Prostate gland (tissue), 2 donors: ENCODE measurements around the gene PRTG. TPM values are rescaled to one million over a fixed set of nuclear protein-coding genes. Genes with fewer than 3 reads are reported as not detected.
"Not testable (repeated sequence)": the region's sequence is repeated elsewhere in the genome, so short reads cannot be mapped to it uniquely, and the experiment has no call there.

Source experiments
- DNase-seq: peaks from one replicate; pipeline ENCODE4 v3.0.0-alpha.2; 2019; ENCODE audit warnings: low spot score
- H3K27ac ChIP-seq, 2 donors: fragments of 200-600 bp; sonication (generic); 2 replicates each; pipeline ENCODE4 v1.5.1; 2017 to 2019
- H3K27me3 ChIP-seq: fragments of 200-600 bp; sonication (generic); replicated peaks from 2 replicates; pipeline ENCODE4 v1.5.1; 2019; ENCODE audit not compliant: insufficient read depth
- H3K36me3 ChIP-seq, 2 donors: fragments of 200-600 bp; sonication (generic); 1 replicate in 1 of 2; 2 replicates in 1 of 2; pipeline versions ENCODE4 v1.5.1 to v1.8.1; 2017 to 2019
- H3K4me1 ChIP-seq: fragments of 200-600 bp; sonication (generic); replicated peaks from 2 replicates; pipeline ENCODE4 v1.5.1; 2019
- H3K4me3 ChIP-seq, 2 donors: fragments of 200-600 bp; sonication (generic); 2 replicates each; pipeline ENCODE4 v1.5.1; 2017 to 2019
- H3K9me3 ChIP-seq: fragments of 200-600 bp; sonication (generic); 2 replicates; pipeline ENCODE4 v1.5.1; 2017
- CTCF ChIP-seq, 4 experiments: fragments of 200-600 bp in 2 of 4; fragments of 450-650 bp in 2 of 4; sonication (generic) in 2 of 4; IDR thresholded peaks; 1 replicate in 3 of 4; 2 replicates in 1 of 4; pipeline ENCODE4 v1.5.1; 2016 to 2019; ENCODE audit warnings: antibody characterized with exemption in 4 of 4, mild to moderate bottlenecking in 2 of 4, moderate library complexity in 2 of 4
- POLR2A ChIP-seq: fragments of 450-650 bp; IDR thresholded peaks from one replicate; pipeline ENCODE4 v1.6.1; 2016; ENCODE audit warnings: antibody characterized with exemption, mild to moderate bottlenecking
- POLR2AphosphoS5 ChIP-seq: sonication (generic); formaldehyde crosslinking; IDR thresholded peaks from one replicate; pipeline ENCODE4 v1.6.1; 2017; ENCODE audit warnings: antibody characterized with exemption
- WGBS: methylation state at CpG from one replicate; pipeline ENCODE4 v1.1.5; 2018; 5-methylcytosine and 5-hydroxymethylcytosine counted together
- intact Hi-C: fragments of 100-400 bp; cut with DNase I; formaldehyde crosslinking; loops from one replicate; pipeline ENCODE4 v1.14.2; 2022
- total RNA-seq, 2 donors: library from RNA; depleted of rRNA; stranded (reverse); fragments of >200 nt; gene quantifications; one replicate each; pipeline ENCODE4 v1.1.0, GENCODE V29; 2016

Gene PRTG
- total RNA-seq, 2 donors from 2014 or later = 6.1 to 9.4 TPM

GRCh38 chr15:55736756-55737155, 6.2 kb downstream of the PRTG start:
- intact Hi-C loops = no loop called here
- no peak overlapping the region for H3K27ac ChIP-seq
- H3K4me3 ChIP-seq = no peak overlapping the region

GRCh38 chr15:55734641-55735040, 8.3 kb downstream of the PRTG start:
- H3K4me3 ChIP-seq = no peak overlapping the region
- H3K27ac ChIP-seq = no peak overlapping the region
- no peaks in the 10 kb centered on the region for H3K9me3 ChIP-seq
- intact Hi-C loops = no loop called here
- H3K36me3 ChIP-seq = no peaks in the 10 kb centered on the region
- TF ChIP-seq POLR2A (no peak), CTCF (IDR thresholded peaks at IDR 0.05) (no peak), POLR2AphosphoS5 (no peak)
- no peak for DNase-seq
- peaks cover 3% of the 10 kb centered on the region for H3K27me3 ChIP-seq
- no peaks in the 10 kb centered on the region for H3K4me1 ChIP-seq
- WGBS = 65% methylated on average over 2 of the region's 2 CpGs

More at GRCh38 chr15:55736756-55737155, 6.2 kb downstream of the PRTG start:
- H3K36me3 ChIP-seq = no peaks in the 10 kb centered on the region
- peaks cover 3% of the 10 kb centered on the region for H3K27me3 ChIP-seq
- no peaks in the 10 kb centered on the region for H3K4me1 ChIP-seq
- TF ChIP-seq CTCF (IDR thresholded peaks at IDR 0.05) (no peak), POLR2AphosphoS5 (no peak), POLR2A (no peak)
- DNase-seq = no peak
- no peaks in the 10 kb centered on the region for H3K9me3 ChIP-seq
- 84% methylated on average over 3 of the region's 3 CpGs for WGBS

GRCh38 chr15:55733461-55733860, 9.5 kb downstream of the PRTG start:
- H3K27me3 ChIP-seq, H3K27ac ChIP-seq, H3K4me1 ChIP-seq, DNase-seq, intact Hi-C loops, H3K4me3 ChIP-seq, H3K9me3 ChIP-seq, H3K36me3 ChIP-seq: not testable (repeated sequence)
- 94% methylated on average over 7 of the region's 7 CpGs for WGBS

GRCh38 chr15:55721554-55722185, 21.3 kb downstream of the PRTG start:
- no peak overlapping the region for H3K27ac ChIP-seq
- H3K4me3 ChIP-seq = no peak overlapping the region
- no peak for TF ChIP-seq CTCF (IDR thresholded peaks at IDR 0.05)
- no peak for TF ChIP-seq POLR2AphosphoS5
- no peak for TF ChIP-seq POLR2A
- intact Hi-C loops = no loop called here
- DNase-seq = no peak
- no peaks in the 10 kb centered on the region for H3K27me3 ChIP-seq
- 29% methylated on average over 3 of the region's 3 CpGs for WGBS
- no peaks in the 10 kb centered on the region for H3K9me3 ChIP-seq
- H3K4me1 ChIP-seq = no peaks in the 10 kb centered on the region
- no peaks in the 10 kb centered on the region for H3K36me3 ChIP-seq

- Histone ChIP-seq H3K9me3 (no peaks in the 10 kb centered on the region), H3K27me3 (no peaks in the 10 kb centered on the region), H3K36me3 (no peaks in the 10 kb centered on the region), H3K27ac (no peak overlapping the region), H3K4me3 (no peak overlapping the region), H3K4me1 (no peaks in the 10 kb centered on the region)
- no peak for TF ChIP-seq POLR2AphosphoS5
- no peak for TF ChIP-seq POLR2A
- TF ChIP-seq CTCF (IDR thresholded peaks at IDR 0.05) = no peak
- DNase-seq = no peak
- WGBS = 57% methylated on average over 6 of the region's 6 CpGs
- intact Hi-C loops = no loop called here
Observed at GRCh38 chr15:55715355-55716076, 27.4 kb downstream of the PRTG start.
